SK-N-SH (cell line): ENCODE data around the gene MRPS17.

Experiments
- MXI1 ChIP-seq: IDR thresholded peaks from 2 replicates; pipeline ENCODE4 v1.6.1; 2012; ENCODE audit warnings: mild to moderate bottlenecking, low read depth, low read length, improper control_type of control experiment
- NRF1 ChIP-seq: IDR thresholded peaks from 2 replicates; pipeline ENCODE4 v1.6.1; 2012; ENCODE audit warnings: low read depth, mild to moderate bottlenecking, low read length
- RFX5 ChIP-seq: IDR thresholded peaks from 2 replicates; pipeline ENCODE4 v1.6.1; 2012; ENCODE audit warnings: mild to moderate bottlenecking, improper control_type of control experiment, low read length
- TEAD4 ChIP-seq: IDR thresholded peaks from 2 replicates; pipeline ENCODE4 v1.4.0; 2012; ENCODE audit warnings: mild to moderate bottlenecking, borderline replicate concordance; ENCODE audit not compliant: insufficient read depth
- TF ChIP-seq, protein P1 (sequence below): fragments of 200-600 bp; sonication (generic); IDR thresholded peaks from 2 replicates; pipeline ENCODE4 v1.6.1; 2017; ENCODE audit warnings: antibody characterized with exemption, mild to moderate bottlenecking, moderate library complexity

DNA sequence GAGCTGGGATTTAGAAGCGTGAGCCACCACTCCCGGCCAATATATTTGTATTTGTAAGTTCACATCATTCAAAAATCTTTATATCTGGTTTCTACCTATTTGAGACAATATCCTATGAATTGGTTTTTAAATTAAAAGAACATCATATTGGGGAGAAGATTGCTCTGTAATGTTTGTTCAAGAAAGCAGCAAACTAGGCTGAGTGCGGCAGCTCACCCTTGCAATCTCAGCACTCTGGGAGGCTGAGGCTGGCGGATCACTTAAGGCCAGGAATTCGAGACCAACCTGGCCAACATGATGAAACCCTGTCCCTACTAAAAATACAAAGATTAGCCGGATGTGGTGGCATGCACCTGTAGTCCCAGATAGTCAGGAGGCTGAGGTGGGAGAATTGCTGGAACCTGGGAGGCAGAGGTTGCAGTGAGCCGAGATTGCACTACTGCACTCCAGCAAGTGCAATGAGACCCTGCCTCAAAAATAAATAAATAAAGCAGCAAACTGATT lies 22.1 kb downstream of the MRPS17 start:
- TF ChIP-seq RFX5, result no peak
- TF ChIP-seq TEAD4, result no peak
- TF ChIP-seq MXI1, result no peak
- TF ChIP-seq, protein P1, sequence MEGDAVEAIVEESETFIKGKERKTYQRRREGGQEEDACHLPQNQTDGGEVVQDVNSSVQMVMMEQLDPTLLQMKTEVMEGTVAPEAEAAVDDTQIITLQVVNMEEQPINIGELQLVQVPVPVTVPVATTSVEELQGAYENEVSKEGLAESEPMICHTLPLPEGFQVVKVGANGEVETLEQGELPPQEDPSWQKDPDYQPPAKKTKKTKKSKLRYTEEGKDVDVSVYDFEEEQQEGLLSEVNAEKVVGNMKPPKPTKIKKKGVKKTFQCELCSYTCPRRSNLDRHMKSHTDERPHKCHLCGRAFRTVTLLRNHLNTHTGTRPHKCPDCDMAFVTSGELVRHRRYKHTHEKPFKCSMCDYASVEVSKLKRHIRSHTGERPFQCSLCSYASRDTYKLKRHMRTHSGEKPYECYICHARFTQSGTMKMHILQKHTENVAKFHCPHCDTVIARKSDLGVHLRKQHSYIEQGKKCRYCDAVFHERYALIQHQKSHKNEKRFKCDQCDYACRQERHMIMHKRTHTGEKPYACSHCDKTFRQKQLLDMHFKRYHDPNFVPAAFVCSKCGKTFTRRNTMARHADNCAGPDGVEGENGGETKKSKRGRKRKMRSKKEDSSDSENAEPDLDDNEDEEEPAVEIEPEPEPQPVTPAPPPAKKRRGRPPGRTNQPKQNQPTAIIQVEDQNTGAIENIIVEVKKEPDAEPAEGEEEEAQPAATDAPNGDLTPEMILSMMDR, result no peak
- TF ChIP-seq NRF1, result no peak
